HCT116 (cell line): ENCODE data around the gene GLRX3. TPM values are rescaled to one million over a fixed set of nuclear protein-coding genes. Genes with fewer than 3 reads are reported as not detected.

Experiments used
- ATAC-seq: fragments of 200-7000 bp; cut with Tn5 transposase; 2 replicates; pipeline ENCODE4 v1.9.1; 2020; ENCODE audit warnings: mild to moderate bottlenecking, moderate library complexity
- BruUV-seq: library from RNA; stranded (reverse); fragments of 400-500 nt; replicated peaks from 2 replicates; lab custom pipeline; 2021; lab: Mats Ljungman, UMichigan
- CTCF ChIA-PET: fragments of 300-600 bp; sonication (Branson Sonifier 250); formaldehyde crosslinking; loops from one replicate; lab custom pipeline; 2021; ENCODE audit warnings: antibody characterized with exemption; lab: Charles Lee
- POLR2A ChIA-PET: fragments of 300-600, 350-600 bp; sonication (Branson Sonifier 250); formaldehyde crosslinking; loops from one replicate; lab custom pipeline; 2021; ENCODE audit warnings: antibody characterized with exemption; lab: Charles Lee
- RAD21 ChIA-PET, 2 experiments: fragments of 300-600 bp; sonication (Branson Sonifier 250); formaldehyde crosslinking; loops; one replicate each; lab custom pipeline; 2023; ENCODE audit warnings: low total read pairs in 2 of 2; ENCODE audit not compliant: uncharacterized antibody in 2 of 2, unreplicated experiment in 2 of 2, low non-redundant PET in 1 of 2; lab: Charles Lee
- DNase-seq: peaks from one replicate; pipeline ENCODE4 v3.0.0-alpha.2; 2010; ENCODE audit warnings: low read depth, low spot score
- H2AFZ ChIP-seq: fragments of 200-600 bp; shearing (Covaris generic), sonication (generic); 2 replicates; pipeline ENCODE4 v1.6.1; 2017; ENCODE audit warnings: low read depth, mixed run types, mixed read lengths, antibody characterized with exemption, low read length; ENCODE audit not compliant: poor library complexity, severe bottlenecking
- H3K27ac ChIP-seq: 2 replicates; pipeline ENCODE4 v1.5.1; 2012; ENCODE audit warnings: low read depth, low read length
- H3K27me3 ChIP-seq: fragments of 200-600 bp; sonication (generic); 2 replicates; pipeline ENCODE4 v1.6.1; 2016; ENCODE audit warnings: mixed run types, low read length, mixed read lengths; ENCODE audit not compliant: insufficient read depth
- H3K36me3 ChIP-seq, 2 experiments: fragments of 200-500 bp in 1 of 2; fragments of 200-600 bp in 1 of 2; sonication (Bioruptor generic) in 1 of 2; sonication (generic) in 1 of 2; 2 replicates each; pipeline versions ENCODE4 v1.5.1 to v1.6.1; 2014 to 2016; ENCODE audit warnings: low read length in 2 of 2, inconsistent platforms in 1 of 2, mixed read lengths in 1 of 2, mixed run types in 1 of 2; ENCODE audit not compliant: insufficient read depth in 2 of 2, control insufficient read depth in 1 of 2
- H3K4me1 ChIP-seq, 2 experiments: fragments of 200-600 bp in 1 of 2; sonication (generic) in 1 of 2; 2 replicates each; pipeline versions ENCODE4 v1.5.1 to v1.6.1; 2012 to 2017; ENCODE audit warnings: low read length in 2 of 2, inconsistent platforms in 1 of 2, mild to moderate bottlenecking in 1 of 2, mixed read lengths in 1 of 2, mixed run types in 1 of 2, moderate library complexity in 1 of 2; ENCODE audit not compliant: insufficient read depth in 2 of 2, control insufficient read depth in 1 of 2
- H3K4me2 ChIP-seq: fragments of 200-600 bp; sonication (generic); 2 replicates; pipeline ENCODE4 v1.6.1; 2017; ENCODE audit warnings: mixed run types, low read length, mixed read lengths
- H3K4me3 ChIP-seq, 2 experiments: fragments of 200-600 bp in 1 of 2; sonication (generic) in 1 of 2; replicated peaks in 1 of 2; 2 replicates each; pipeline ENCODE4 v1.5.1; 2011 to 2016; ENCODE audit warnings: low read length in 2 of 2, control low read depth in 1 of 2, low read depth in 1 of 2, mild to moderate bottlenecking in 1 of 2, mixed read lengths in 1 of 2, mixed run types in 1 of 2
- H3K79me2 ChIP-seq: fragments of 200-600 bp; sonication (generic); 2 replicates; pipeline ENCODE4 v1.6.1; 2017; ENCODE audit warnings: mild to moderate bottlenecking, mixed run types, low read length, moderate library complexity, mixed read lengths; ENCODE audit not compliant: insufficient read depth
- H3K9ac ChIP-seq: fragments of 200-600 bp; sonication (generic); 2 replicates; pipeline ENCODE4 v1.6.1; 2016; ENCODE audit warnings: low read length, mixed read lengths
- H3K9me2 ChIP-seq: fragments of 200-600 bp; sonication (generic), shearing (Covaris generic); 2 replicates; pipeline ENCODE4 v1.6.1; 2017; ENCODE audit warnings: mixed run types, mild to moderate bottlenecking, moderate library complexity; ENCODE audit not compliant: insufficient read depth
- H3K9me3 ChIP-seq, 2 experiments: fragments of 200-500 bp in 1 of 2; fragments of 200-600 bp in 1 of 2; sonication (Bioruptor generic) in 1 of 2; sonication (generic) in 1 of 2; 2 replicates each; pipeline ENCODE4 v1.6.1; 2014 to 2017; ENCODE audit warnings: low read length in 2 of 2, mixed read lengths in 2 of 2, inconsistent platforms in 1 of 2, low read depth in 1 of 2, mild to moderate bottlenecking in 1 of 2, mixed run types in 1 of 2, moderate library complexity in 1 of 2; ENCODE audit not compliant: control insufficient read depth in 1 of 2, insufficient read depth in 1 of 2
- H4K20me1 ChIP-seq: fragments of 200-600 bp; sonication (generic), shearing (Covaris generic); 2 replicates; pipeline ENCODE4 v1.6.1; 2017; ENCODE audit warnings: mixed run types, mild to moderate bottlenecking, moderate library complexity; ENCODE audit not compliant: insufficient read depth
- ATF3 ChIP-seq: IDR thresholded peaks from 2 replicates; pipeline ENCODE4 v1.6.1; 2012
- CBX3 ChIP-seq: IDR thresholded peaks from 2 replicates; pipeline ENCODE4 v1.6.1; 2012; ENCODE audit warnings: low read depth
- EZH2 ChIP-seq: fragments of 200-600 bp; sonication (generic); IDR thresholded peaks from 2 replicates; pipeline ENCODE4 v1.6.1; 2017; ENCODE audit warnings: antibody characterized with exemption, mixed run types
- EZH2phosphoT487 ChIP-seq: fragments of 200-600 bp; IDR thresholded peaks from 2 replicates; pipeline ENCODE4 v1.6.1; 2018; ENCODE audit warnings: antibody characterized with exemption, borderline replicate concordance
- FOSL1 ChIP-seq: IDR thresholded peaks from 2 replicates; pipeline ENCODE4 v1.6.1; 2012; ENCODE audit warnings: low read depth
- JUND ChIP-seq: IDR thresholded peaks from 2 replicates; pipeline ENCODE4 v1.6.1; 2012
- POLR2A ChIP-seq: IDR thresholded peaks from 2 replicates; pipeline ENCODE4 v1.7.0; 2011; ENCODE audit warnings: borderline replicate concordance; ENCODE audit not compliant: insufficient read depth, insufficient read length; ENCODE audit errors: extremely low read depth
- RAD21 ChIP-seq: IDR thresholded peaks from 2 replicates; pipeline ENCODE4 v1.6.1; 2012; ENCODE audit warnings: low read depth, mild to moderate bottlenecking
- SIN3A ChIP-seq: IDR thresholded peaks from 2 replicates; pipeline ENCODE4 v1.6.1; 2012; ENCODE audit warnings: low read depth
- SP1 ChIP-seq: IDR thresholded peaks from 2 replicates; pipeline ENCODE4 v1.6.1; 2012; ENCODE audit warnings: low read depth
- SRF ChIP-seq: IDR thresholded peaks from 2 replicates; pipeline ENCODE4 v1.6.1; 2012; ENCODE audit warnings: low read depth
- TCF7L2 ChIP-seq: IDR thresholded peaks from 2 replicates; pipeline ENCODE4 v1.7.0; 2011; ENCODE audit warnings: borderline replicate concordance, inconsistent platforms; ENCODE audit not compliant: insufficient read depth, insufficient read length; ENCODE audit errors: extremely low read depth
- ZFX ChIP-seq: fragments of 450-650 bp; IDR thresholded peaks from 2 replicates; pipeline ENCODE4 v1.6.1; 2017
- ZNF274 ChIP-seq: fragments of 200-500 bp; sonication (Bioruptor generic); IDR thresholded peaks from 2 replicates; pipeline ENCODE4 v1.6.1; 2014; ENCODE audit warnings: mild to moderate bottlenecking, low read depth, low read length, inconsistent platforms
- intact Hi-C: fragments of 100-400 bp; cut with micrococcal nuclease; formaldehyde crosslinking; loops from 2 replicates; pipeline ENCODE4 v1.10.0; 2022
- total RNA-seq: library from RNA; stranded (reverse); gene quantifications from one replicate; pipeline ENCODE4 v1.2.1, GENCODE V29; 2021; ENCODE audit not compliant: unreplicated experiment
- TF ChIP-seq, protein P1 (sequence below): IDR thresholded peaks from 2 replicates; pipeline ENCODE4 v1.6.1; 2012

GLRX3 gene
- total RNA-seq, 1 experiment from 2014 or later: 59.1 TPM

DNA sequence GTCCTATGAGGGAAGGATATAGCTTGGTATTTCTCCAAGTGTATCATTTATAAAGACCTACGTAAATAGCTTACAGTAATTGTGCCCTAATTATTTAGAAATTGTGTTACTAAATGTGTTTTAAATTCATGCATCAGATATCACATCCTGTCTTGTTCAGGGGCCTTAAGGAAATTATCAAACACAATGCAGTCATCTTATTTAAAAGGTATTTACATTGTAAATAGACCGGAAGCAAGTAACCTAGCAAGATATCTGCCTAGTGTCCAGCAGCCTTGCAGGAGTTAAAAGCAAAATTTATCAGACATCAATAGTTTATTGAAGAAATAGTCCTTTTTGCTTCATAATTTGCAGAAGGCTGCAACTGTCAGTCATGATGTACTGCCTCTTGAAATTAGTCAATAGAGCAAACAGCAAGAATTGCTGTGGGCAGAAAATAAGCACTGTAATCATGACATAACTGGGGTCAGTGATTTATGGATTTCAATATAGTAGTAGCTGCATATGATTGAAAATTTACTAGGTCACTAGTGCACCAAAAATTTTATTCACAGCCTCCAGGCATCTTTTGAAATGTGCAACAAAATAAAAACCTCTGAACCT lies 23.1 kb downstream of the GLRX3 start:
- no peak overlapping the region for H3K9ac ChIP-seq
- H3K9me3 ChIP-seq: no peaks in the 10 kb centered on the region
- ChIA-PET RAD21 (no interaction called here), POLR2A (no interaction called here), CTCF (no interaction called here)
- no peak for ATAC-seq
- TF ChIP-seq SRF (no peak), SIN3A (no peak), EZH2phosphoT487 (no peak), RAD21 (no peak), JUND (no peak), EZH2 (no peak), CBX3 (no peak), ZFX (no peak), SP1 (no peak), ZNF274 (no peak), TCF7L2 (no peak), POLR2A (no peak), ATF3 (no peak), FOSL1 (no peak)
- TF ChIP-seq, protein P1, sequence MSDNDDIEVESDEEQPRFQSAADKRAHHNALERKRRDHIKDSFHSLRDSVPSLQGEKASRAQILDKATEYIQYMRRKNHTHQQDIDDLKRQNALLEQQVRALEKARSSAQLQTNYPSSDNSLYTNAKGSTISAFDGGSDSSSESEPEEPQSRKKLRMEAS: no peak
- H3K9me2 ChIP-seq: no peaks in the 10 kb centered on the region
- peaks cover 65% of the 10 kb centered on the region for H3K79me2 ChIP-seq
- no peak overlapping the region for H3K27ac ChIP-seq
- H3K4me3 ChIP-seq: no peak overlapping the region
- no peak overlapping the region for H3K4me2 ChIP-seq
- peaks cover 0 to 5% of the 10 kb centered on the region in 2 experiments; a peak in 3 of 4 replicates for H3K36me3 ChIP-seq
- H3K27me3 ChIP-seq: no peaks in the 10 kb centered on the region
- no TSS peak for BruUV-seq
- intact Hi-C loops: no loop called here
- H3K4me1 ChIP-seq: no peaks in the 10 kb centered on the region
- no peak overlapping the region for H2AFZ ChIP-seq
- no peak for DNase-seq
- no peaks in the 10 kb centered on the region for H4K20me1 ChIP-seq
